Spleen (tissue), 10 donors: ENCODE results near the gene SUN1. TPM values are rescaled to one million over a fixed set of nuclear protein-coding genes. Genes with fewer than 3 reads are reported as not detected.

Source experiments
- polyA plus RNA-seq, 3 donors: library from polyadenylated mRNA; stranded (reverse); fragments of 200-250 nt; gene quantifications; one replicate each; pipeline ENCODE4 v1.2.1, GENCODE V29; 2013
- total RNA-seq, 7 donors: library from RNA; depleted of rRNA in 3 of 7; stranded (reverse); fragments of >200 nt in 3 of 7; fragmentation: NEBNext Ultra II Directional in 4 of 7; extraction: Animal tissue kit (Norgen Biotek cat#: 25700) in 4 of 7; gene quantifications; one replicate each; pipeline versions ENCODE4 v1.1.0 to v1.2.1, GENCODE V29; 2016 to 2021
- donor health status: healthy with polysubstance abuse.
- donor health status: DM: no; HTN: no; CAD: no; lungs with moderate emphysema.
- donor health status: DM: no; HTN: no; CAD: no.
- donor health status: Bipolar disorder and iron deficiency.
- donor health status: healthy.
- donor health status: DM: no; HTN: no; CAD: no.
- donor health status: DM: yes; HTN: yes; CAD: no.

SUN1 gene
- total and polyA plus RNA-seq, 10 donors, result 33.2 to 181 (median 135) TPM

Other genes starting within 250 kb of the SUN1 start
- gene DNAAF5, start 105.8 kb upstream of the SUN1 start, total RNA-seq, result 10 to 100 TPM; 13.7 to 22.4 (median 21.2) TPM
- 1 to 10 TPM; 7.5 to 8.4 (median 7.7) TPM for gene DNAAF5, start 105.8 kb upstream of the SUN1 start, polyA plus RNA-seq
- 10 to 100 TPM; 20.8 to 39.5 (median 23.8) TPM for gene PRKAR1B, start 105.2 kb upstream of the SUN1 start, total RNA-seq
- gene PRKAR1B, start 105.2 kb upstream of the SUN1 start, polyA plus RNA-seq, result 10 to 100 TPM in 2 of 3 donors, 1 to 10 TPM in 1; 9.9 to 30.2 (median 13.9) TPM
- gene GET4, start 44.1 kb downstream of the SUN1 start, total RNA-seq, result 10 to 100 TPM; 25.4 to 39.5 (median 34.4) TPM
- 10 to 100 TPM; 40.0 to 63.0 (median 53.9) TPM for gene GET4, start 44.1 kb downstream of the SUN1 start, polyA plus RNA-seq
- gene ADAP1, start 122.2 kb downstream of the SUN1 start, total RNA-seq, result 10 to 100 TPM; 18.1 to 35.4 (median 25.7) TPM
- gene ADAP1, start 122.2 kb downstream of the SUN1 start, polyA plus RNA-seq, result 10 to 100 TPM in 2 of 3 donors, 1 to 10 TPM in 1; 8.7 to 38.6 (median 12.8) TPM
- 10 to 100 TPM; 12.4 to 29.1 (median 18.9) TPM for gene COX19, start 143.1 kb downstream of the SUN1 start, total RNA-seq
- gene COX19, start 143.1 kb downstream of the SUN1 start, polyA plus RNA-seq, result 1 to 10 TPM; 7.1 to 8.9 (median 7.2) TPM
- gene CYP2W1, start 150.7 kb downstream of the SUN1 start, total RNA-seq, result 1 to 10 TPM in 1 of 7 donors, under 1 TPM in 4, not detected in 2; 0.13 to 1.2 (median 0.51) TPM
- gene CYP2W1, start 150.7 kb downstream of the SUN1 start, polyA plus RNA-seq, result under 1 TPM; 0.05 to 0.80 (median 0.28) TPM
- gene GPR146, start 212.1 kb downstream of the SUN1 start, total RNA-seq, result 10 to 100 TPM in 5 of 7 donors, 1 to 10 TPM in 2; 7.1 to 19.2 (median 13.3) TPM
- 1 to 10 TPM; 3.9 to 7.3 (median 5.0) TPM for gene GPR146, start 212.1 kb downstream of the SUN1 start, polyA plus RNA-seq